Nephron (organoid): ENCODE results near the gene GPC5.

Experiments
- H3K27ac Mint-ChIP-seq, 3 experiments: 2 replicates each; pipeline ENCODE4 v1.8.0; 2020; ENCODE audit warnings: mixed read lengths in 3 of 3, mild to moderate bottlenecking in 2 of 3, moderate library complexity in 1 of 3
- H3K27me3 Mint-ChIP-seq: 2 replicates; pipeline ENCODE4 v1.8.0; 2021; ENCODE audit warnings: low read depth, mild to moderate bottlenecking, moderate library complexity, mixed read lengths
- H3K36me3 Mint-ChIP-seq: 2 replicates; pipeline ENCODE4 v1.8.0; 2020; ENCODE audit warnings: low read depth, mixed read lengths
- H3K4me1 Mint-ChIP-seq: 2 replicates; pipeline ENCODE4 v1.8.0; 2020; ENCODE audit warnings: mixed read lengths
- H3K4me3 Mint-ChIP-seq, 3 experiments: 2 replicates each; pipeline ENCODE4 v1.8.0; 2020; ENCODE audit warnings: mild to moderate bottlenecking in 3 of 3, mixed read lengths in 3 of 3, moderate library complexity in 2 of 3
- H3K9me3 Mint-ChIP-seq: 2 replicates; pipeline ENCODE4 v1.8.0; 2020; ENCODE audit warnings: mixed read lengths
- TF ChIP-seq, protein P1 (sequence below), 3 experiments: fragments of 200-600 bp; sonication (generic); IDR thresholded peaks; one replicate each; pipeline ENCODE4 v1.5.0; 2021; ENCODE audit warnings: antibody characterized with exemption in 3 of 3; ENCODE audit not compliant: unreplicated experiment in 3 of 3

GPC5 gene

GRCh38 chr13:92135509-92135908 lies 737.1 kb downstream of the GPC5 start:
- H3K36me3 Mint-ChIP-seq = no peaks in the 10 kb centered on the region
- TF ChIP-seq, protein P1, sequence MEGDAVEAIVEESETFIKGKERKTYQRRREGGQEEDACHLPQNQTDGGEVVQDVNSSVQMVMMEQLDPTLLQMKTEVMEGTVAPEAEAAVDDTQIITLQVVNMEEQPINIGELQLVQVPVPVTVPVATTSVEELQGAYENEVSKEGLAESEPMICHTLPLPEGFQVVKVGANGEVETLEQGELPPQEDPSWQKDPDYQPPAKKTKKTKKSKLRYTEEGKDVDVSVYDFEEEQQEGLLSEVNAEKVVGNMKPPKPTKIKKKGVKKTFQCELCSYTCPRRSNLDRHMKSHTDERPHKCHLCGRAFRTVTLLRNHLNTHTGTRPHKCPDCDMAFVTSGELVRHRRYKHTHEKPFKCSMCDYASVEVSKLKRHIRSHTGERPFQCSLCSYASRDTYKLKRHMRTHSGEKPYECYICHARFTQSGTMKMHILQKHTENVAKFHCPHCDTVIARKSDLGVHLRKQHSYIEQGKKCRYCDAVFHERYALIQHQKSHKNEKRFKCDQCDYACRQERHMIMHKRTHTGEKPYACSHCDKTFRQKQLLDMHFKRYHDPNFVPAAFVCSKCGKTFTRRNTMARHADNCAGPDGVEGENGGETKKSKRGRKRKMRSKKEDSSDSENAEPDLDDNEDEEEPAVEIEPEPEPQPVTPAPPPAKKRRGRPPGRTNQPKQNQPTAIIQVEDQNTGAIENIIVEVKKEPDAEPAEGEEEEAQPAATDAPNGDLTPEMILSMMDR (IDR thresholded peaks at IDR 0.05; ENCODE audit: unreplicated experiment in 3 of 3) = no peak
- no peaks in the 10 kb centered on the region for H3K27me3 Mint-ChIP-seq
- H3K27ac Mint-ChIP-seq = no peak overlapping the region
- H3K9me3 Mint-ChIP-seq = no peaks in the 10 kb centered on the region
- no peaks in the 10 kb centered on the region for H3K4me1 Mint-ChIP-seq
- H3K4me3 Mint-ChIP-seq = no peak overlapping the region

GRCh38 chr13:92136449-92137155 lies 738.2 kb downstream of the GPC5 start:
- H3K36me3 Mint-ChIP-seq = no peaks in the 10 kb centered on the region
- TF ChIP-seq, protein P1 (IDR thresholded peaks at IDR 0.05; ENCODE audit: unreplicated experiment in 3 of 3) = no peak
- H3K27ac Mint-ChIP-seq = no peak overlapping the region
- no peaks in the 10 kb centered on the region for H3K4me1 Mint-ChIP-seq
- H3K4me3 Mint-ChIP-seq = no peak overlapping the region
- no peaks in the 10 kb centered on the region for H3K27me3 Mint-ChIP-seq
- no peaks in the 10 kb centered on the region for H3K9me3 Mint-ChIP-seq

GRCh38 chr13:92137520-92137919 lies 739.1 kb downstream of the GPC5 start:
- no peaks in the 10 kb centered on the region for H3K36me3 Mint-ChIP-seq
- H3K4me1 Mint-ChIP-seq = no peaks in the 10 kb centered on the region
- TF ChIP-seq, protein P1 (IDR thresholded peaks at IDR 0.05; ENCODE audit: unreplicated experiment in 3 of 3) = no peak
- no peaks in the 10 kb centered on the region for H3K9me3 Mint-ChIP-seq
- no peak overlapping the region for H3K4me3 Mint-ChIP-seq
- peak overlapping the region in 1 of 3 experiments; percentile 18 for H3K27ac Mint-ChIP-seq
- no peaks in the 10 kb centered on the region for H3K27me3 Mint-ChIP-seq

DNA sequence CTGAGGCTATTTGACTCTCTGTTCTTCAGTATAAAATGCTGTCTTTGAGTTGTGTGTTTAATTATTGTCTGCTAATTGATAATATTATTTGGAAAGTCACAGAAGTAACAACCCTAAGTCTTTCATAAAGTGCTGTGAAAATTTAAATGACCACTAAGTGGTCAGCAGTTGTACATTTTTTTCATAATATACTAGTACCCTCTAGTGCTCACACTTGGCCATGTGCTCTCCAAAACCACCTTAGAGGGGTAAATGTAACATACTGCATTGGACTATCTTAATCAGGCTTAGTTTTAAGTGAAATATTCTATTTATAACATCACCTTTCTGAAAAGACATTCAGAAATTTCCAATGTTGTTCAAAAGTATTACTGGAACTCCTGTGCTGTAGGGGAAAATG lies 745.3 kb downstream of the GPC5 start:
- H3K4me3 Mint-ChIP-seq = no peak overlapping the region
- TF ChIP-seq, protein P1 (IDR thresholded peaks at IDR 0.05; ENCODE audit: unreplicated experiment in 3 of 3) = peak in 1 of 3 experiments; percentile 18

GRCh38 chr13:92150606-92151005 lies 752.2 kb downstream of the GPC5 start:
- TF ChIP-seq, protein P1 (IDR thresholded peaks at IDR 0.05; ENCODE audit: unreplicated experiment in 3 of 3) = no peak
- no peaks in the 10 kb centered on the region for H3K36me3 Mint-ChIP-seq
- no peaks in the 10 kb centered on the region for H3K27me3 Mint-ChIP-seq
- peaks cover 4% of the 10 kb centered on the region for H3K9me3 Mint-ChIP-seq
- no peak overlapping the region for H3K27ac Mint-ChIP-seq
- H3K4me1 Mint-ChIP-seq = no peaks in the 10 kb centered on the region
- H3K4me3 Mint-ChIP-seq = no peak overlapping the region

More for the DNA sequence above, 745.3 kb downstream of the GPC5 start:
- H3K36me3 Mint-ChIP-seq = no peaks in the 10 kb centered on the region
- no peaks in the 10 kb centered on the region for H3K9me3 Mint-ChIP-seq
- no peak overlapping the region for H3K27ac Mint-ChIP-seq
- H3K27me3 Mint-ChIP-seq = no peaks in the 10 kb centered on the region
- no peaks in the 10 kb centered on the region for H3K4me1 Mint-ChIP-seq

GRCh38 chr13:92158346-92158745 lies 759.9 kb downstream of the GPC5 start:
- H3K36me3 Mint-ChIP-seq = no peaks in the 10 kb centered on the region
- no peak overlapping the region for H3K4me3 Mint-ChIP-seq
- H3K27me3 Mint-ChIP-seq = no peaks in the 10 kb centered on the region

More at GRCh38 chr13:92158346-92158745, 759.9 kb downstream of the GPC5 start:
- no peaks in the 10 kb centered on the region for H3K4me1 Mint-ChIP-seq
- H3K9me3 Mint-ChIP-seq = peaks cover 6% of the 10 kb centered on the region
- TF ChIP-seq, protein P1 (IDR thresholded peaks at IDR 0.05; ENCODE audit: unreplicated experiment in 3 of 3) = no peak
- H3K27ac Mint-ChIP-seq = no peak overlapping the region
